ENCODE data around the gene SETD1B.

DNA sequence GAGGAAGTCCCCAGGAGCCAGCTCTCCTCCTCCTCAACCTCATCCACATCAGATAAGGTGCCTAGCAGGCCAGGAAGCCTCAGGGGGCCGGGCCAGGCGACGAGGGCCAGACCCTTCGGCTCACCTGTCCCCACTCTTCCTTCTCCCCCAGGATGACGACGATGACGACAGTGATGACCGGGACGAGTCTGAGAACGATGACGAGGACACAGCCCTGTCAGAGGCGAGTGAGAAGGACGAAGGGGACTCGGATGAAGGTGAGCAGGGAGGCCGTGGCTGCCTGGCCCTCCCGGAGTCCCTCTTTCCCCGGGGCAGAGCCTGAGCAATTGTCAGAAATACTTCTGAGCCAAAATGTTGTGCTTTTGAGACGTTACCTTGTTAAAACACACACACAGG lies 13.8 kb downstream of the SETD1B start:
- TF ChIP-seq, protein P1, sequence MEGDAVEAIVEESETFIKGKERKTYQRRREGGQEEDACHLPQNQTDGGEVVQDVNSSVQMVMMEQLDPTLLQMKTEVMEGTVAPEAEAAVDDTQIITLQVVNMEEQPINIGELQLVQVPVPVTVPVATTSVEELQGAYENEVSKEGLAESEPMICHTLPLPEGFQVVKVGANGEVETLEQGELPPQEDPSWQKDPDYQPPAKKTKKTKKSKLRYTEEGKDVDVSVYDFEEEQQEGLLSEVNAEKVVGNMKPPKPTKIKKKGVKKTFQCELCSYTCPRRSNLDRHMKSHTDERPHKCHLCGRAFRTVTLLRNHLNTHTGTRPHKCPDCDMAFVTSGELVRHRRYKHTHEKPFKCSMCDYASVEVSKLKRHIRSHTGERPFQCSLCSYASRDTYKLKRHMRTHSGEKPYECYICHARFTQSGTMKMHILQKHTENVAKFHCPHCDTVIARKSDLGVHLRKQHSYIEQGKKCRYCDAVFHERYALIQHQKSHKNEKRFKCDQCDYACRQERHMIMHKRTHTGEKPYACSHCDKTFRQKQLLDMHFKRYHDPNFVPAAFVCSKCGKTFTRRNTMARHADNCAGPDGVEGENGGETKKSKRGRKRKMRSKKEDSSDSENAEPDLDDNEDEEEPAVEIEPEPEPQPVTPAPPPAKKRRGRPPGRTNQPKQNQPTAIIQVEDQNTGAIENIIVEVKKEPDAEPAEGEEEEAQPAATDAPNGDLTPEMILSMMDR (IDR thresholded peaks at IDR 0.05; ENCODE audit: low read length), result no peak
- TF ChIP-seq EZH2 (optimal IDR thresholded peaks at IDR 0.05; ENCODE audit: low read depth, low read length), result no peak
- no peak for TF ChIP-seq EZH2phosphoT487 (IDR thresholded peaks at IDR 0.05; ENCODE audit: low read length)
